Measurements from ENCODE around the gene AADACL2.
"Not testable (repeated sequence)": the region's sequence is repeated elsewhere in the genome, so short reads cannot be mapped to it uniquely, and the experiment has no call there.

The AADACL2 gene

GRCh38 chr3:151750181-151750580 is 16.5 kb downstream of the AADACL2 start:
- no peak overlapping the region for H3K27ac ChIP-seq
- TF ChIP-seq FOXP2 (optimal IDR thresholded peaks at IDR 0.05; ENCODE audit: control extremely low read depth, extremely low read length, insufficient read depth) (no peak), POLR2AphosphoS5 (IDR thresholded peaks at IDR 0.05; ENCODE audit: borderline replicate concordance, low read depth, low read length) (no peak), EZH2 (IDR thresholded peaks at IDR 0.05) (no peak)
- no peak for DNase-seq (ENCODE audit: low read depth, low spot score)

GRCh38 chr3:151750678-151751077 is 17.0 kb downstream of the AADACL2 start:
- Histone ChIP-seq H3K9me3 (ENCODE audit: low read depth, low read length) (peaks cover 8% of the 10 kb centered on the region; the same call in 1 of the 2 replicates), H3K27ac (no peak overlapping the region), H3K36me3 (ENCODE audit: insufficient read depth, low read length) (peaks cover 3% of the 10 kb centered on the region; the same call in 1 of the 2 replicates), H3K4me3 (no peak overlapping the region), H3K9ac (ENCODE audit: insufficient read length) (no peak overlapping the region)
- no peak for DNase-seq (ENCODE audit: low read depth, low spot score)
- TF ChIP-seq EZH2 (IDR thresholded peaks at IDR 0.05) (no peak), POLR2AphosphoS5 (IDR thresholded peaks at IDR 0.05; ENCODE audit: borderline replicate concordance, low read depth, low read length) (no peak), FOXP2 (optimal IDR thresholded peaks at IDR 0.05; ENCODE audit: control extremely low read depth, extremely low read length, insufficient read depth) (no peak)

More at GRCh38 chr3:151750181-151750580, 16.5 kb downstream of the AADACL2 start:
- H3K9ac ChIP-seq (ENCODE audit: insufficient read length) = no peak overlapping the region
- peaks cover 3% of the 10 kb centered on the region; the same call in 1 of the 2 replicates for H3K36me3 ChIP-seq (ENCODE audit: insufficient read depth, low read length)
- H3K9me3 ChIP-seq (ENCODE audit: low read depth, low read length) = peaks cover 8% of the 10 kb centered on the region; the same call in 1 of the 2 replicates
- H3K4me3 ChIP-seq = no peak overlapping the region

GRCh38 chr3:151751161-151751560 is 17.4 kb downstream of the AADACL2 start:
- Histone ChIP-seq H3K9ac (ENCODE audit: insufficient read length) (no peak overlapping the region), H3K4me3 (no peak overlapping the region), H3K9me3 (ENCODE audit: low read depth, low read length) (peaks cover 8% of the 10 kb centered on the region; the same call in 1 of the 2 replicates), H3K27ac (no peak overlapping the region), H3K36me3 (ENCODE audit: insufficient read depth, low read length) (peaks cover 3% of the 10 kb centered on the region; the same call in 1 of the 2 replicates)
- TF ChIP-seq EZH2 (IDR thresholded peaks at IDR 0.05) = no peak
- no peak for TF ChIP-seq FOXP2 (optimal IDR thresholded peaks at IDR 0.05; ENCODE audit: control extremely low read depth, extremely low read length, insufficient read depth)
- no peak for TF ChIP-seq POLR2AphosphoS5 (IDR thresholded peaks at IDR 0.05; ENCODE audit: borderline replicate concordance, low read depth, low read length)
- no peak for DNase-seq (ENCODE audit: low read depth, low spot score)

GRCh38 chr3:151753846-151754245 is 20.1 kb downstream of the AADACL2 start:
- Histone ChIP-seq H3K9me3 (ENCODE audit: low read depth, low read length) (peaks cover under 1% of the 10 kb centered on the region; the same call in 1 of the 2 replicates), H3K4me3 (no peak overlapping the region), H3K27ac (no peak overlapping the region), H3K36me3 (ENCODE audit: insufficient read depth, low read length) (no peaks in the 10 kb centered on the region), H3K9ac (ENCODE audit: insufficient read length) (no peak overlapping the region)
- DNase-seq (ENCODE audit: low read depth, low spot score) = no peak
- TF ChIP-seq FOXP2 (optimal IDR thresholded peaks at IDR 0.05; ENCODE audit: control extremely low read depth, extremely low read length, insufficient read depth) (no peak), EZH2 (IDR thresholded peaks at IDR 0.05) (no peak), POLR2AphosphoS5 (IDR thresholded peaks at IDR 0.05; ENCODE audit: borderline replicate concordance, low read depth, low read length) (no peak)

GRCh38 chr3:151761581-151761980 is 27.9 kb downstream of the AADACL2 start:
- no peak for DNase-seq (ENCODE audit: low read depth, low spot score)
- no peak for TF ChIP-seq EZH2 (IDR thresholded peaks at IDR 0.05)
- TF ChIP-seq POLR2AphosphoS5 (IDR thresholded peaks at IDR 0.05; ENCODE audit: borderline replicate concordance, low read depth, low read length) = no peak
- TF ChIP-seq FOXP2 (optimal IDR thresholded peaks at IDR 0.05; ENCODE audit: control extremely low read depth, extremely low read length, insufficient read depth) = no peak
- Histone ChIP-seq H3K27ac (no peak overlapping the region), H3K9ac (ENCODE audit: insufficient read length) (no peak overlapping the region), H3K4me3 (no peak overlapping the region), H3K9me3 (ENCODE audit: low read depth, low read length) (no peaks in the 10 kb centered on the region), H3K36me3 (ENCODE audit: insufficient read depth, low read length) (no peaks in the 10 kb centered on the region)

- DNase-seq (ENCODE audit: low read depth, low spot score); H3K27ac ChIP-seq; H3K9ac ChIP-seq (ENCODE audit: insufficient read length); H3K9me3 ChIP-seq (ENCODE audit: low read depth, low read length); H3K36me3 ChIP-seq (ENCODE audit: insufficient read depth, low read length); H3K4me3 ChIP-seq: not testable (repeated sequence)
Measured at GRCh38 chr3:151764699-151765098, 31.0 kb downstream of the AADACL2 start.

GRCh38 chr3:151765685-151766084 is 32.0 kb downstream of the AADACL2 start:
- no peak for TF ChIP-seq POLR2AphosphoS5 (IDR thresholded peaks at IDR 0.05; ENCODE audit: borderline replicate concordance, low read depth, low read length)
- TF ChIP-seq FOXP2 (optimal IDR thresholded peaks at IDR 0.05; ENCODE audit: control extremely low read depth, extremely low read length, insufficient read depth) = no peak
- TF ChIP-seq EZH2 (IDR thresholded peaks at IDR 0.05) = no peak
- H3K9ac ChIP-seq (ENCODE audit: insufficient read length) = no peak overlapping the region
- no peak for DNase-seq (ENCODE audit: low read depth, low spot score)

GRCh38 chr3:151766454-151766853 is 32.7 kb downstream of the AADACL2 start:
- Histone ChIP-seq H3K4me3 (no peak overlapping the region), H3K9me3 (ENCODE audit: low read depth, low read length) (no peaks in the 10 kb centered on the region), H3K9ac (ENCODE audit: insufficient read length) (no peak overlapping the region), H3K27ac (peak overlapping the region; percentile 59; the same call in 1 of the 2 replicates), H3K36me3 (ENCODE audit: insufficient read depth, low read length) (no peaks in the 10 kb centered on the region)
- no peak for DNase-seq (ENCODE audit: low read depth, low spot score)
- no peak for TF ChIP-seq FOXP2 (optimal IDR thresholded peaks at IDR 0.05; ENCODE audit: control extremely low read depth, extremely low read length, insufficient read depth)
- TF ChIP-seq EZH2 (IDR thresholded peaks at IDR 0.05) = no peak
- no peak for TF ChIP-seq POLR2AphosphoS5 (IDR thresholded peaks at IDR 0.05; ENCODE audit: borderline replicate concordance, low read depth, low read length)

More at GRCh38 chr3:151765685-151766084, 32.0 kb downstream of the AADACL2 start:
- Histone ChIP-seq H3K27ac (peak overlapping the region; percentile 59; the same call in 1 of the 2 replicates), H3K9me3 (ENCODE audit: low read depth, low read length) (no peaks in the 10 kb centered on the region), H3K36me3 (ENCODE audit: insufficient read depth, low read length) (no peaks in the 10 kb centered on the region), H3K4me3 (no peak overlapping the region)

- DNase-seq (ENCODE audit: low read depth, low spot score) = no peak
- TF ChIP-seq POLR2AphosphoS5 (IDR thresholded peaks at IDR 0.05; ENCODE audit: borderline replicate concordance, low read depth, low read length) = no peak
- TF ChIP-seq EZH2 (IDR thresholded peaks at IDR 0.05) = no peak
- no peak for TF ChIP-seq FOXP2 (optimal IDR thresholded peaks at IDR 0.05; ENCODE audit: control extremely low read depth, extremely low read length, insufficient read depth)
- Histone ChIP-seq H3K36me3 (ENCODE audit: insufficient read depth, low read length) (no peaks in the 10 kb centered on the region), H3K9ac (ENCODE audit: insufficient read length) (no peak overlapping the region), H3K9me3 (ENCODE audit: low read depth, low read length) (no peaks in the 10 kb centered on the region), H3K27ac (peak overlapping the region; percentile 94), H3K4me3 (no peak overlapping the region)
Measured at GRCh38 chr3:151768393-151768930, 34.7 kb downstream of the AADACL2 start.
